ENCODE results near the gene NR2E1. TPM values are rescaled to one million over a fixed set of nuclear protein-coding genes. Genes with fewer than 3 reads are reported as not detected.

Gene NR2E1
- polyA plus RNA-seq, 1 donor from 2014 or later = not detected

GRCh38 chr6:108198761-108199498 lies 33.1 kb downstream of the NR2E1 start:
- Mint-ChIP-seq H3K27me3 (no peaks in the 10 kb centered on the region), H3K36me3 (no peaks in the 10 kb centered on the region), H3K27ac (no peak overlapping the region), H3K4me1 (peaks cover 0 to under 1% (median 0%) of the 10 kb centered on the region in 3 donors), H3K4me3 (no peak overlapping the region), H3K9me3 (no peaks in the 10 kb centered on the region)

GRCh38 chr6:108200186-108200585 lies 34.4 kb downstream of the NR2E1 start:
- Mint-ChIP-seq H3K36me3 (peaks cover 1% of the 10 kb centered on the region), H3K9me3 (no peaks in the 10 kb centered on the region), H3K4me1 (peaks cover 0 to 2% (median 0%) of the 10 kb centered on the region in 3 donors), H3K4me3 (no peak overlapping the region), H3K27me3 (no peaks in the 10 kb centered on the region), H3K27ac (no peak overlapping the region)

DNA sequence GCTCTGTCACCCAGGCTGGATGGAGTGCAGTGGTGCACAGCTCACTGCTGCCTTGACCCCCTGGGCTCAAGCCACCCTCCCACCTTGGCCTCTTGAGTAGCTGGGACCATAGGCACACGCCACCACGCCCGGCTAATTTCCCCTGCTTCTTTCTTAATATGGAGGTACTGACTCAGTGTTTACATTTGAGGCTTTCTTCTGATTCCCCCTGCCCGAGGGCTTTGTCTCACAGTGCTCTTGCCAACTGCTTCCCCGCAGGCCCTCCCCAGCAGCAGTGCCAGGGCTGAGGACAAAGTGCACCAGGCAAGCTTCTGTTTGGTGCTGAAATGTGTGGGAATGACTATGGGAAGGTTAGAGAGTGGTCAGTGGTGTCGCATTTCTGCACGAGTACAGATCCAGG lies 34.8 kb downstream of the NR2E1 start:
- Mint-ChIP-seq H3K9me3 (no peaks in the 10 kb centered on the region), H3K4me3 (no peak overlapping the region), H3K27ac (no peak overlapping the region), H3K36me3 (peaks cover 1% of the 10 kb centered on the region), H3K27me3 (no peaks in the 10 kb centered on the region), H3K4me1 (peaks cover 0 to 2% (median 0%) of the 10 kb centered on the region in 3 donors)

GRCh38 chr6:108203189-108204112 lies 37.6 kb downstream of the NR2E1 start:
- Mint-ChIP-seq H3K4me3 (no peak overlapping the region), H3K27ac (peak overlapping the region in 1 of 3 donors; percentile 16), H3K27me3 (no peaks in the 10 kb centered on the region), H3K9me3 (no peaks in the 10 kb centered on the region), H3K36me3 (peaks cover 5% of the 10 kb centered on the region), H3K4me1 (peaks cover 0 to 2% (median 0%) of the 10 kb centered on the region in 3 donors)

DNA sequence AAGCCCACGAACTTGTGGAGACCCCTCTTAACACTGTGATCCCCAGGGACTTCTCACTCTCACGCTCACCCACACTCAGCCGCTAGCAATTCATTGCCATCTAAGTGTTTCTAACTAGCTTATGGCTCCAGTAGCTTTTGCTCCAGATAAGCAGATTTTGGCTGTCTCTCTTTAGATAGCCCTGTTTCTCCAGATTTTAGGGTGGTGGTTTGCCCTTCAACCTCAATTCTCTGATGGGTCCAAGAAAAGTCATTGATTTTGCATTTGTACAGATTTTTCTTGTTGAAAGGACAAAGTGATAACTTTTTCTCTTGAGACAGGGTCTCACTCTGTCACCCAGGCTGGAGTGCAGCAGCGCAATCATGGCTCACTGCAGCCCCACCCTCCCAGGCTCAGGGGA lies 41.2 kb downstream of the NR2E1 start:
- Mint-ChIP-seq H3K4me1 (peaks cover 0 to 2% (median 0%) of the 10 kb centered on the region in 3 donors), H3K9me3 (no peaks in the 10 kb centered on the region), H3K27ac (no peak overlapping the region), H3K36me3 (peaks cover 9% of the 10 kb centered on the region), H3K27me3 (no peaks in the 10 kb centered on the region), H3K4me3 (no peak overlapping the region)

DNA sequence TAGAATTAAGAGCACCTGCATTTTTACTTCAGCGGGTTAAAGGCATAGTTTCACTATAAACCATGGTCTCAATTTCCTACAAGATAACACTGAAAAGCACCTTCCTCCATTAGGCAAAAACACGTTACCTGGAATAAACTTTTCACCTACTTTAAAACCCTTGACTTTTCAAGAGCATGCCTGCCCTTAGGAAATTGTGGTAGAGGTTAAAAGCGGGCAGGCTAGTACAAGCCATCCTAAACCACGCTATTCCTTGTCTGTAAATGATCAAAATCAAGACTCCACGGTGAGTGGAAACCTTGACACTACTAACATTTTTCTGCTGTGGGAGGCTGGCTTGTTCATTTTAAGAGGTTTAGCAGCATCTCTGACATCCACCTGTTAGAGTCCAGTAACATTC lies 43.9 kb downstream of the NR2E1 start:
- H3K4me3 Mint-ChIP-seq = no peak overlapping the region
- no peak overlapping the region for H3K27ac Mint-ChIP-seq
- H3K9me3 Mint-ChIP-seq = no peaks in the 10 kb centered on the region
- no peaks in the 10 kb centered on the region for H3K4me1 Mint-ChIP-seq
- H3K36me3 Mint-ChIP-seq = peaks cover 9% of the 10 kb centered on the region
- H3K27me3 Mint-ChIP-seq = no peaks in the 10 kb centered on the region

DNA sequence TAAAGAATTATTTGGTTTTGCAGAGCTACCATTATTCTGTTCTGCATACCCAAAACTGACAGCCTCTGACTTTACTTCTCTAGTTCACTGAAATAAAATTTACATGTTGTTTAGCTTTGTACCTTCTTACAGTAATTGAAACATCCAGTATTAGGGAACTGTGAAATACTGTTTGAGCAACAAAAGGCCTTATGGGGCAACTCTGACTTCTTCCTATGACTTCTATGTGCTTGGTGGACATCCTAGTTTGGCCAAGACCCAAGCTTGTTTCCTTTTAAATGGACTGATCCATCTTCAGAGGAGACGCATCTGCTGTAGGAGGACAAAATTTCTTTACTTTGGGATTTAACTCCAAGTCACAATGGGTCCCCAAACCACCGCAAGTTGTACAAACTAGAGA lies 44.7 kb downstream of the NR2E1 start:
- Mint-ChIP-seq H3K9me3 (no peaks in the 10 kb centered on the region), H3K27ac (no peak overlapping the region), H3K4me3 (no peak overlapping the region), H3K4me1 (peaks cover 0 to 2% (median 0%) of the 10 kb centered on the region in 3 donors), H3K27me3 (no peaks in the 10 kb centered on the region), H3K36me3 (peaks cover 8% of the 10 kb centered on the region)

- H3K4me3 Mint-ChIP-seq = no peak overlapping the region
- no peaks in the 10 kb centered on the region for H3K27me3 Mint-ChIP-seq
- no peak overlapping the region for H3K27ac Mint-ChIP-seq
- peaks cover 0 to 2% (median 0%) of the 10 kb centered on the region in 3 donors for H3K4me1 Mint-ChIP-seq
- peaks cover 8% of the 10 kb centered on the region for H3K36me3 Mint-ChIP-seq
- H3K9me3 Mint-ChIP-seq = no peaks in the 10 kb centered on the region
Measured at GRCh38 chr6:108211671-108212070, 45.8 kb downstream of the NR2E1 start.

DNA sequence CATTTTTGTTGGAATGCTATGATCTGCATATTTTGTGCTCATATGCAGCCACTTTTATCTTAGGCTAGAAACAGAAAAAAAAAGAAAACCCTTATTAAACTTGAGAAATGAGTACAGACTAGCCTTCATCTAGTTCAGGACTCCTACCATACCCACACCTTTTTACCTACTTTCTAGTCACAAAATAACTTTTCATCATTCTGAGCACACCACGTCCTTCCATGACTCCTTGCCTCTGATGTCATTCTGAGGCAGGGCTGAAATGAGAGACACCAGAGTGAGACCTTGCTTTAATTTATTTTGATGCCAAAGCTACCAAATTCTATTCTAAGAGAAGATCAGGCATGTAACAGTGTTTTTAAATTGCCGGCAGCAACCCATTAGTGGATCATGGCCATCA lies 56.2 kb downstream of the NR2E1 start:
- H3K4me1 Mint-ChIP-seq = peaks cover 4 to 20% (median 11%) of the 10 kb centered on the region in 3 donors
- no peaks in the 10 kb centered on the region for H3K9me3 Mint-ChIP-seq
- H3K27me3 Mint-ChIP-seq = no peaks in the 10 kb centered on the region
- no peak overlapping the region for H3K4me3 Mint-ChIP-seq
- H3K36me3 Mint-ChIP-seq = peaks cover 2% of the 10 kb centered on the region
- H3K27ac Mint-ChIP-seq = no peak overlapping the region

DNA sequence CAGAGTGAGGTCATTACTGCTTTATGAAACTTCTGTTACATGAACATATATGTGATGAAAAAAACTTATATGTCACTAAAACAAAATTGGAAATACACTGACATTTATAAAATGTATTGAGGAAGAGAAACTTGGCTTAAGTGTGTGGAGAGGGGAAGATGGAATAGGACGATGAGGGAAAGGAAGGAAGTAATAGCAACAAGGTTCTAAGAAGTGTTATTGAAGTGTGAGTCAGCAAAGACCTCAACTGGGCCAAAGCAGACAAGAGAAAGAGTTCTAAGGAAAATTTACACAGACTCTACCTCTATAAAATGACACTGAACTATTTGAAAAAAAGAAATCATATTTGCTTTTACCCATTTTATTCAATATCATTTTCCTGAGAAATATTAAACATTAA lies 56.7 kb downstream of the NR2E1 start:
- Mint-ChIP-seq H3K9me3 (no peaks in the 10 kb centered on the region), H3K27ac (no peak overlapping the region), H3K4me3 (no peak overlapping the region)

DNA sequence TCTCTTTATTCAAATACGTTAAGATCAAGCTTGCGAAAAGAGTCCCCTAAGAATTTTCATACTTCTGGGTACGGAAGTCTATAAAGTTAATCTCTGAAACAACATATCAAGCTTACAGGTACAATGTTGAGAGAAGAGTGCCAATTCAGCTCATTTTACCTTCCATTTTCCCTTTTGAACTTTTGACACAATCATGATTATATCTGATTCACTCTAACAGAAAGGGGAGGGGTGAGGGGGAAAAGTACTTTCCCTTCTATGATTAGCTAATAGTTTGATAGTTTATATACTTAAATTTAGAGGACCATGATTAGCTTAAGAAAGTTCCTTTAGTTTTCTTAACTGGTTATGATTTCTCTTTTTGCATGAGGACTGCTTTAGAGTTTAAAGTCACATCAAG lies 61.5 kb downstream of the NR2E1 start:
- no peaks in the 10 kb centered on the region for H3K9me3 Mint-ChIP-seq
- no peak overlapping the region for H3K27ac Mint-ChIP-seq
- no peaks in the 10 kb centered on the region for H3K27me3 Mint-ChIP-seq
- peaks cover 9 to 41% (median 17%) of the 10 kb centered on the region in 3 donors for H3K4me1 Mint-ChIP-seq
- H3K4me3 Mint-ChIP-seq = no peak overlapping the region
- peaks cover 2% of the 10 kb centered on the region for H3K36me3 Mint-ChIP-seq

More for the DNA sequence above, 56.7 kb downstream of the NR2E1 start:
- Mint-ChIP-seq H3K4me1 (peaks cover 4 to 23% (median 11%) of the 10 kb centered on the region in 3 donors), H3K36me3 (peaks cover 2% of the 10 kb centered on the region), H3K27me3 (no peaks in the 10 kb centered on the region)

DNA sequence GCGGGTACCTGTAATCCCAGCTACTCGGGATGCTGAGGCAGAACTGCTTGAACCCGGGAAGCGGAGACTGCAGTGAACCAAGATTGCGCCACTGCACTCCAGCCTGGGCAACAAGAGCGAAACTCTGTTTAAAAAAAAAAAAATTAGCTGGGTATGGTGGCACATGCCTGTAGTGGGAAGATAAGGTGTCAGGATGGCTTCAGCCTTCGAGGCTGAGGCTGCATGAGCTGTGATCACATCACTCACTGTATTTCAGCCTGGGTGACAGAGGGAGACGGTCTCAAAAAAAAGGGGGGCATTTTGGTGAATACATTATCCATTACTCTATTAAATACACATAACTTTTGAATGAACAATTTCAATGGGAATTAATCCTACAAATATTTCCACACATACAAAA lies 62.6 kb downstream of the NR2E1 start:
- Mint-ChIP-seq H3K4me1 (peaks cover 10 to 45% (median 18%) of the 10 kb centered on the region in 3 donors), H3K27ac (peak overlapping the region in 1 of 3 donors; percentile 62), H3K4me3 (peak overlapping the region in 1 of 4 donors; percentile 28), H3K36me3 (peaks cover 2% of the 10 kb centered on the region), H3K9me3 (no peaks in the 10 kb centered on the region), H3K27me3 (no peaks in the 10 kb centered on the region)

GRCh38 chr6:108235127-108235526 lies 69.3 kb downstream of the NR2E1 start:
- no peak overlapping the region for H3K4me3 Mint-ChIP-seq
- H3K4me1 Mint-ChIP-seq = peaks cover 20 to 50% (median 31%) of the 10 kb centered on the region in 3 donors
- H3K27ac Mint-ChIP-seq = no peak overlapping the region
- H3K36me3 Mint-ChIP-seq = peaks cover 1% of the 10 kb centered on the region
- H3K27me3 Mint-ChIP-seq = no peaks in the 10 kb centered on the region
- no peaks in the 10 kb centered on the region for H3K9me3 Mint-ChIP-seq

DNA sequence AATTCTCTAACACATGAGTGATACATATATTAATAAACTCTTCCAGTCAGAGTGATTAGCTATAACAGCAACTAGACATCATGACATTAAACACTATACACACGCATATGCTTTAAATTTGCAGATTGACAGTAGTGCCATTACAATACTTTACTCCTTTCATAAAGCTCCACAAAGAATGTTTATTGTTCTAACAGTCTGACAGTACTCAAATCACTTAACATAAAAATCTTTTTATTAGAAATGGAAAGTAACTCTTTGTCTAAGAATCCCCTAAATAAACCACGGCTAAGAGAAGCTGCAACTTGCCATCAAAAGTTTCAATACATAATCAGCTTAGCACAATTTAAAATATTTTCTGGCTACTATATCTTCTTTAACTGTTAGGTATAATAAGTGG lies 71.0 kb downstream of the NR2E1 start:
- Mint-ChIP-seq H3K9me3 (no peaks in the 10 kb centered on the region), H3K36me3 (peaks cover 3% of the 10 kb centered on the region), H3K4me3 (no peak overlapping the region), H3K27ac (no peak overlapping the region), H3K27me3 (no peaks in the 10 kb centered on the region), H3K4me1 (peaks cover 23 to 47% (median 31%) of the 10 kb centered on the region in 3 donors)

DNA sequence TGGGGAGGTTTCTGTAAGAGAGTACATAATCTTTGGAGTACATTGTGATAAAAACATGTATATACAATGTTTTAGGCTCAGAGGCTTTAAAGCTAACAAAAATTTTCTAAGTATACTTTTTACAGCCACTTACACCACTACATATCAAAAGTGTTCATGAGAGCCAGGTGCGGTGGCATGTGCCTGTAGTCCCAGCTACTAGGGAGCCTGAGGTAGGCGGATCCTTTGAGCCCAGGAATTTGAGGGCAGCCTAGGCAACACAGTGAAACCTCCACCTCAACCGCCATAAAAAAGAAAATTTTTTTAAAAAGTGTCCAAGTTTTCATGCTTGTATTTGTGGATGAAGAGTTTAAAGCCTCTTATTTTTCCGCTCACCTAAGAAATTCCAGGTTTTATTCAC lies 72.5 kb downstream of the NR2E1 start:
- no peaks in the 10 kb centered on the region for H3K27me3 Mint-ChIP-seq
- peaks cover 23 to 44% (median 36%) of the 10 kb centered on the region in 3 donors for H3K4me1 Mint-ChIP-seq
- H3K9me3 Mint-ChIP-seq = no peaks in the 10 kb centered on the region
- no peak overlapping the region for H3K4me3 Mint-ChIP-seq
- H3K27ac Mint-ChIP-seq = no peak overlapping the region
- H3K36me3 Mint-ChIP-seq = peaks cover 8% of the 10 kb centered on the region
